ENCODE results near the gene SMOC2.

The SMOC2 gene

DNA sequence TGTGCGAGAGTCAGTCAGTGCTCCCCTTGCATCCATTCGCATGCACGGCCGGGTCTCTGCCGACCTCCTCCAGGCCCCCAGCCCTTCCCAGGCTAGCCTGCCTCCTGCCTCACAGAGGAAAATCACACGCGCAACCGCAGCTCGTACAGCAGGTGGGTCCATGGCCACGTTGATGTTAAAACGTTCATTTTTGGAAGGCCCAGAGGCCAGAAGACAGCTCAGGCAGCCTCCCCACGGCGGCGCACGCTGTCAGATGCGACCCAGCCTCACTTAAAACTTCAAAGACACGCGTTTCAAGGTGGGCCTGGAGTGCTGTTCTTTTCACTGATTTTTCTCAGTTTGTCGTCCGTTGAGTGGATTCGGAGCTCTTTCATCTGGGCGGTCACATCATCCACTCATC lies 276.5 kb downstream of the SMOC2 start:
- no peak for DNase-seq
